HepG2 (cell line): ENCODE results near the gene DICER1. TPM values are rescaled to one million over a fixed set of nuclear protein-coding genes. Genes with fewer than 3 reads are reported as not detected.

Source experiments
- ATAC-seq: fragments of 200-7000 bp; cut with Tn5 transposase; 3 replicates; pipeline ENCODE4 v1.9.1; 2020; ENCODE audit warnings: mild to moderate bottlenecking, moderate library complexity
- BruUV-seq: library from RNA; stranded (reverse); fragments of 400-500 nt; replicated peaks from 2 replicates; lab custom pipeline; 2021; lab: Mats Ljungman, UMichigan
- CTCF ChIA-PET: fragments of 300-600 bp; formaldehyde crosslinking; extraction: SDS; loops from one replicate; lab custom pipeline; 2021; ENCODE audit warnings: low total read pairs, inconsistent platforms, low intra/inter-chr PET ratio; lab: Yijun Ruan, JAX
- POLR2A ChIA-PET: fragments of 350-600 bp; sonication (Branson Sonifier 250); formaldehyde crosslinking; loops from one replicate; lab custom pipeline; 2020; ENCODE audit warnings: antibody characterized with exemption, inconsistent platforms; lab: Yijun Ruan, JAX
- DNase-seq: peaks from one replicate; pipeline ENCODE4 v3.0.0-alpha.2; 2015; ENCODE audit warnings: low spot score
- FAIRE-seq: peaks from 3 replicates; lab custom pipeline; 2011; peaks lifted over from hg19 to GRCh38; lab: Jason Lieb, UNC
- H2AFZ ChIP-seq: one replicate; pipeline ENCODE4 v1.6.1; 2011; ENCODE audit warnings: low read length, inconsistent platforms
- H3K27ac ChIP-seq: fragments of 300-600 bp; 3 replicates; pipeline ENCODE4 v1.8.0; 2011; ENCODE audit warnings: mixed run types, mild to moderate bottlenecking, mixed read lengths, low read length, inconsistent platforms; ENCODE audit not compliant: insufficient read depth; ENCODE audit errors: extremely low read length
- H3K27me3 ChIP-seq, 2 experiments: fragments of 200-600 bp in 1 of 2; 2 replicates in 1 of 2; 3 replicates in 1 of 2; pipeline versions ENCODE4 v1.6.0 to v1.8.0; 2011; ENCODE audit warnings: low read length in 2 of 2, mild to moderate bottlenecking in 2 of 2, moderate library complexity in 2 of 2, inconsistent platforms in 1 of 2; ENCODE audit not compliant: insufficient read depth in 2 of 2, control insufficient read depth in 1 of 2
- H3K36me3 ChIP-seq, 2 experiments: fragments of 200-600 bp in 1 of 2; replicated peaks in 1 of 2; 2 replicates in 1 of 2; 3 replicates in 1 of 2; pipeline versions ENCODE4 v1.5.1 to v1.8.0; 2011; ENCODE audit warnings: low read length in 2 of 2, inconsistent platforms in 1 of 2; ENCODE audit not compliant: insufficient read depth in 2 of 2, control insufficient read depth in 1 of 2
- H3K4me1 ChIP-seq: 2 replicates; pipeline ENCODE4 v1.5.1; 2012; ENCODE audit warnings: low read length, inconsistent platforms; ENCODE audit not compliant: insufficient read depth
- H3K4me2 ChIP-seq: 2 replicates; pipeline ENCODE4 v1.6.0; 2011; ENCODE audit warnings: low read depth, low read length, inconsistent platforms
- H3K4me3 ChIP-seq, 3 experiments: fragments of 200-600 bp in 1 of 3; sonication (generic), shearing (Covaris generic) in 1 of 3; replicated peaks in 1 of 3; 2 replicates each; pipeline ENCODE4 v1.5.1; 2011 to 2016; ENCODE audit warnings: low read length in 3 of 3, inconsistent platforms in 2 of 3, low read depth in 2 of 3, mild to moderate bottlenecking in 2 of 3, control low read depth in 1 of 3, mixed read lengths in 1 of 3; ENCODE audit not compliant: insufficient read depth in 1 of 3
- H3K79me2 ChIP-seq: one replicate; pipeline ENCODE4 v1.6.1; 2011; ENCODE audit warnings: low read length, inconsistent platforms; ENCODE audit not compliant: insufficient read depth
- H3K9ac ChIP-seq: 2 replicates; pipeline ENCODE4 v1.6.0; 2011; ENCODE audit warnings: mild to moderate bottlenecking, low read depth, low read length, inconsistent platforms; ENCODE audit not compliant: insufficient read depth
- H3K9me3 ChIP-seq: 2 replicates; pipeline ENCODE4 v1.5.1; 2012; ENCODE audit warnings: mild to moderate bottlenecking, low read length
- H4K20me1 ChIP-seq: 2 replicates; pipeline ENCODE4 v1.6.0; 2011; ENCODE audit warnings: inconsistent platforms, mild to moderate bottlenecking, low read length, moderate library complexity; ENCODE audit not compliant: insufficient read depth
- ARNT2 ChIP-seq: sonication (generic); formaldehyde crosslinking; IDR thresholded peaks from 2 replicates; pipeline ENCODE4 v1.8.0; 2022; ENCODE audit warnings: mild to moderate bottlenecking, low read depth, missing genetic modification reagents, moderate library complexity
- EEA1 ChIP-seq: sonication (generic); formaldehyde crosslinking; IDR thresholded peaks from 2 replicates; pipeline ENCODE4 v1.5.1; 2020; ENCODE audit warnings: mild to moderate bottlenecking, missing genetic modification reagents, borderline replicate concordance
- GATAD1 ChIP-seq: IDR thresholded peaks from 2 replicates; pipeline ENCODE4 v1.6.1; 2016; ENCODE audit warnings: missing genetic modification reagents, missing compliant biosample characterization
- GRHL1 ChIP-seq: sonication (generic); formaldehyde crosslinking; conservative IDR thresholded peaks from 2 replicates; pipeline ENCODE4 v1.8.0; 2022; ENCODE audit warnings: missing genetic modification reagents
- MIER3 ChIP-seq: IDR thresholded peaks from 2 replicates; pipeline ENCODE4 v1.6.1; 2016; ENCODE audit warnings: missing compliant biosample characterization, borderline replicate concordance
- NCOA2 ChIP-seq: sonication (generic); formaldehyde crosslinking; IDR thresholded peaks from 2 replicates; pipeline ENCODE4 v1.8.0; 2022; ENCODE audit warnings: inconsistent platforms
- SKIL ChIP-seq: sonication (generic); formaldehyde crosslinking; IDR thresholded peaks from 2 replicates; pipeline ENCODE4 v1.8.0; 2022; ENCODE audit warnings: missing genetic modification reagents, mild to moderate bottlenecking, moderate library complexity, borderline replicate concordance
- SP2 ChIP-seq: sonication (generic); formaldehyde crosslinking; IDR thresholded peaks from 2 replicates; pipeline ENCODE4 v1.5.1; 2020; ENCODE audit warnings: mild to moderate bottlenecking, missing genetic modification reagents
- SRSF4 ChIP-seq: fragments of 200-400 bp; formaldehyde crosslinking; IDR thresholded peaks from one replicate; pipeline ENCODE4 v1.6.1; 2018; ENCODE audit warnings: mild to moderate bottlenecking, low read depth, low read length, moderate library complexity; ENCODE audit not compliant: poor library complexity, severe bottlenecking
- TBP ChIP-seq: sonication (generic); formaldehyde crosslinking; IDR thresholded peaks from 2 replicates; pipeline ENCODE4 v1.5.0; 2020; ENCODE audit warnings: missing genetic modification reagents
- ZBED4 ChIP-seq: sonication (generic); formaldehyde crosslinking; IDR thresholded peaks from 2 replicates; pipeline ENCODE4 v1.4.0; 2020; ENCODE audit warnings: missing genetic modification reagents, borderline replicate concordance
- ZNF263 ChIP-seq: sonication (generic); formaldehyde crosslinking; IDR thresholded peaks from 2 replicates; pipeline ENCODE4 v1.4.0; 2020; ENCODE audit warnings: missing genetic modification reagents
- WGBS: methylation state at CpG from one replicate; pipeline ENCODE4 v1.1.6; 2017; ENCODE audit warnings: low lambda C conversion rate; 5-methylcytosine and 5-hydroxymethylcytosine counted together
- in situ Hi-C: cut with HindIII; loops from 2 replicates; pipeline ENCODE4 v1.10.0; 2017; ENCODE audit warnings: low pct_unique_long_range_greater_than_20kb; ENCODE audit not compliant: extremely low pct_ligation_motif_present
- intact Hi-C: fragments of 100-400 bp; cut with micrococcal nuclease; formaldehyde crosslinking; loops from one replicate; pipeline ENCODE4 v1.10.0; 2022; ENCODE audit not compliant: unreplicated experiment
- polyA plus RNA-seq, 8 experiments: library from polyadenylated mRNA; depleted of rRNA in 3 of 8; stranded (reverse) in 7 of 8; unstranded in 1 of 8; fragments of >200 nt; fragmentation: Illumina TruSeq in 4 of 8; extraction: Trizol in 4 of 8; gene quantifications; 2 replicates each; pipeline versions ENCODE4 v1.2.1 to v1.2.3, GENCODE V29; 2011 to 2016; ENCODE audit warnings: low read depth in 4 of 8, missing spikeins in 1 of 8, mixed read lengths in 1 of 8; ENCODE audit not compliant: insufficient read depth in 1 of 8
- total RNA-seq, 5 experiments: library from RNA; depleted of rRNA; stranded (reverse); fragments of >200 nt; fragmentation: Illumina TruSeq; extraction: Trizol; gene quantifications; 2 replicates each; pipeline ENCODE4 v1.2.3, GENCODE V29; 2016; ENCODE audit warnings: low read depth in 1 of 5
- TF ChIP-seq, protein P1 (sequence below): sonication (generic); IDR thresholded peaks from 2 replicates; pipeline ENCODE4 v1.6.1; 2016; ENCODE audit warnings: low read depth, borderline replicate concordance

Gene DICER1
- total and polyA plus RNA-seq, 2 of the 13 experiments (the other 11 are each of a cell fraction or from before 2014, with no cell fraction given) = 31.8 to 61.9 TPM

GRCh38 chr14:95046711-95047681, 110.3 kb downstream of the DICER1 start:
- Histone ChIP-seq H3K4me1 (no peaks in the 10 kb centered on the region), H3K79me2 (no peaks in the 10 kb centered on the region), H3K9ac (no peak overlapping the region), H4K20me1 (no peaks in the 10 kb centered on the region), H2AFZ (no peak overlapping the region), H3K36me3 (no peaks in the 10 kb centered on the region), H3K9me3 (no peaks in the 10 kb centered on the region), H3K27ac (no peak overlapping the region), H3K4me3 (no peak overlapping the region), H3K27me3 (peaks cover 12 to 71% of the 10 kb centered on the region in 2 experiments), H3K4me2 (no peak overlapping the region)
- BruUV-seq = no TSS peak
- no peak for FAIRE-seq
- intact Hi-C loops (no loop called here), in situ Hi-C loops (no loop called here)
- ChIA-PET CTCF (no interaction called here), POLR2A (no interaction called here)
- no peak for DNase-seq
- WGBS = 16% methylated on average over 16 of the region's 28 CpGs
- no peak for ATAC-seq
- TF ChIP-seq EEA1 (no peak), TBP (CRISPR knock-in tag) (no peak), GATAD1 (CRISPR knock-in tag) (no peak), MIER3 (no peak), SKIL (CRISPR knock-in tag) (no peak), NCOA2 (no peak), SRSF4 (no peak), SP2 (CRISPR knock-in tag) (no peak), ZBED4 (CRISPR knock-in tag) (no peak), ARNT2 (CRISPR knock-in tag) (no peak), GRHL1 (CRISPR knock-in tag) (no peak), ZNF263 (CRISPR knock-in tag) (no peak)
- TF ChIP-seq, protein P1, sequence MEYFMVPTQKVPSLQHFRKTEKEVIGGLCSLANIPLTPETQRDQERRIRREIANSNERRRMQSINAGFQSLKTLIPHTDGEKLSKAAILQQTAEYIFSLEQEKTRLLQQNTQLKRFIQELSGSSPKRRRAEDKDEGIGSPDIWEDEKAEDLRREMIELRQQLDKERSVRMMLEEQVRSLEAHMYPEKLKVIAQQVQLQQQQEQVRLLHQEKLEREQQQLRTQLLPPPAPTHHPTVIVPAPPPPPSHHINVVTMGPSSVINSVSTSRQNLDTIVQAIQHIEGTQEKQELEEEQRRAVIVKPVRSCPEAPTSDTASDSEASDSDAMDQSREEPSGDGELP = no peak
